Activated naive CD8-positive, alpha-beta T cell treated with anti-CD3 and anti-CD28 coated beads, Interleukin-2, amount 50 U/mL, for 24 hours (primary cell): ENCODE results near the gene PTPN18.

Source experiments
- ATAC-seq: fragments of 150-1000 bp; cut with Tn5 transposase; one replicate; pipeline ENCODE4 v1.10.0; 2021
- DNase-seq: peaks from one replicate; pipeline ENCODE4 v3.0.0; 2021
- H3K27ac Mint-ChIP-seq: one replicate; pipeline ENCODE4 v1.8.0; 2021; ENCODE audit warnings: mild to moderate bottlenecking, mixed read lengths
- H3K27me3 Mint-ChIP-seq: one replicate; pipeline ENCODE4 v1.8.0; 2021; ENCODE audit warnings: mixed read lengths
- H3K36me3 Mint-ChIP-seq: one replicate; pipeline ENCODE4 v1.8.0; 2021; ENCODE audit warnings: low read depth, mixed read lengths
- H3K4me1 Mint-ChIP-seq: one replicate; pipeline ENCODE4 v1.8.0; 2021; ENCODE audit warnings: mixed read lengths
- H3K4me3 Mint-ChIP-seq: one replicate; pipeline ENCODE4 v1.8.0; 2021; ENCODE audit warnings: mild to moderate bottlenecking, moderate library complexity, mixed read lengths
- H3K9me3 Mint-ChIP-seq: one replicate; pipeline ENCODE4 v1.8.0; 2021; ENCODE audit warnings: mixed read lengths

PTPN18 gene

DNA sequence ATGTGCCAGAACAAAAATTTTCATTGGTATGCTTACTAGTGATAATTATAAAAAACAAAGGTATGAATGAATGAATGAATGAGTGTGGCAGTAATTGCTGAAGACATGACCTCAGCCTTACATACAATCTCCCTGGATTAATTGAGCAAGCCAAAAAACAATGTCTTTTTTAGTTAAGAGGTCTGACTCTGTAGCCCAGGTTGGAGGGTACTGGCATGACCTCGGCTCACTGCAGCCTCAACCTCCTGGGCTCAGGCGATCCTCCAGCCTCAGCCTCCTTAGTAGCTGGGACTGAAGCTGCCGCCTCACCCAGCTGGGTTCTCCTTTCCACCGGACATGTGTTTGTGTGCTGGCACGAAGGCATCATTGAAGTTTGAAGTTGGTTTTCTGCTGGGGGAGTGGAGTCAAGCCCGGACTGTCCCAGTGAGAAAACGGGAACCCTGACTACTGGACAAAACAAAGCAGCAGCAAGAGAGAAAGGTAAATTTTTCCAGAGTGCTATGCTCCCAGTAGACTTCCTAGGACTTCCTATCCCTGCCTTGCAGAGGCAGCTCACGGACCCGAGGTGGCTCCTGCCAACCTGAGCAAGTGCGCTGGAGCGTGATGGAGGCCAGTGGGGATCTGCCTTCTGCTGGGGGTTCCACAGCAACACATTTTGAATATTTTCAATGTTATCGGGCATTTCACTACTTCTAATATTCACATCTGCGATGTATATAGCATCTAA is 19.5 kb upstream of the PTPN18 start:
- Mint-ChIP-seq H3K4me1 (peaks cover 19% of the 10 kb centered on the region), H3K27me3 (peaks cover 8% of the 10 kb centered on the region), H3K27ac (no peak overlapping the region), H3K4me3 (no peak overlapping the region), H3K9me3 (no peaks in the 10 kb centered on the region), H3K36me3 (peaks cover 12% of the 10 kb centered on the region)
- no peak for DNase-seq
- no peak for ATAC-seq

- Mint-ChIP-seq H3K4me3 (peak overlapping the region; percentile 46), H3K27me3 (peaks cover 5% of the 10 kb centered on the region), H3K4me1 (peaks cover 23% of the 10 kb centered on the region), H3K36me3 (peaks cover 12% of the 10 kb centered on the region), H3K27ac (peak overlapping the region; percentile 64), H3K9me3 (no peaks in the 10 kb centered on the region)
- ATAC-seq (no peak), DNase-seq (peak; percentile 54)
Measured at GRCh38 chr2:130336877-130337734, 18.8 kb upstream of the PTPN18 start.

GRCh38 chr2:130337735-130338325 is 18.0 kb upstream of the PTPN18 start:
- DNase-seq (no peak), ATAC-seq (no peak)
- no peaks in the 10 kb centered on the region for H3K9me3 Mint-ChIP-seq
- peaks cover 27% of the 10 kb centered on the region for H3K4me1 Mint-ChIP-seq
- peaks cover 15% of the 10 kb centered on the region for H3K36me3 Mint-ChIP-seq
- H3K27ac Mint-ChIP-seq = no peak overlapping the region
- no peak overlapping the region for H3K4me3 Mint-ChIP-seq
- no peaks in the 10 kb centered on the region for H3K27me3 Mint-ChIP-seq

DNA sequence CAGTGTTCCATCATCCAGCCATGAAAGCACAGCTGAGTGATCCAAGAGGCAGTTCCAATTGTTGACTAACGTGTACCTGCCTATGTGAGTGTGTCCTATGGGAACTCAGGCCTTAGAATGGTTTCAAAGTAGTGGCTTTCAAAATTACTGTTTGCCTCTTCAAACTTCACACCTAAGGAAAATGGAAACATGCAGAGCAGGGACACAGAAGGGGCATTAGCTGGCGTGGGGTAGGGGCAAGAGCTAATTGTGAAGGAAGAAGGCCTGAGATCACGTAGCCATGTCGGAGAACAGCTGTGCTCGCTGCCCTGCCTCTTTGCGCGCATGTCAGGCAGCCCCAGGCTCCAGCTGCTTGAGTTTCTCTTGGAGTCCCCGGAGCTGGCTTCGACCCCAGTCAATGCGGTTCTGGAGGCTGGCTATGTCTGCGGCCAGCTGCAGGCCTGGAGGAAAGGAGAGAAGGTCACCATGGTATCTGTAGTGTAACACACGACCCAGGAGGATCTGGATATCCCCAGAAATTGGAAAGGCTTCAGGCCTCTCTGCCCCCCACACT is 17.0 kb upstream of the PTPN18 start:
- ATAC-seq (no peak), DNase-seq (no peak)
- Mint-ChIP-seq H3K36me3 (peaks cover 18% of the 10 kb centered on the region), H3K27ac (no peak overlapping the region), H3K9me3 (no peaks in the 10 kb centered on the region), H3K4me1 (peaks cover 34% of the 10 kb centered on the region), H3K27me3 (no peaks in the 10 kb centered on the region), H3K4me3 (no peak overlapping the region)

- H3K27me3 Mint-ChIP-seq = no peaks in the 10 kb centered on the region
- no peak for ATAC-seq
- H3K4me1 Mint-ChIP-seq = peaks cover 43% of the 10 kb centered on the region
- no peaks in the 10 kb centered on the region for H3K9me3 Mint-ChIP-seq
- H3K36me3 Mint-ChIP-seq = peaks cover 26% of the 10 kb centered on the region
- H3K4me3 Mint-ChIP-seq = peak overlapping the region; percentile 17
- peak overlapping the region; percentile 45 for H3K27ac Mint-ChIP-seq
- no peak for DNase-seq
Measured at GRCh38 chr2:130339885-130340745, 15.7 kb upstream of the PTPN18 start.

- ATAC-seq = no peak
- H3K4me3 Mint-ChIP-seq = peak overlapping the region; percentile 100
Measured at GRCh38 chr2:130341562-130342019, 14.3 kb upstream of the PTPN18 start.

DNA sequence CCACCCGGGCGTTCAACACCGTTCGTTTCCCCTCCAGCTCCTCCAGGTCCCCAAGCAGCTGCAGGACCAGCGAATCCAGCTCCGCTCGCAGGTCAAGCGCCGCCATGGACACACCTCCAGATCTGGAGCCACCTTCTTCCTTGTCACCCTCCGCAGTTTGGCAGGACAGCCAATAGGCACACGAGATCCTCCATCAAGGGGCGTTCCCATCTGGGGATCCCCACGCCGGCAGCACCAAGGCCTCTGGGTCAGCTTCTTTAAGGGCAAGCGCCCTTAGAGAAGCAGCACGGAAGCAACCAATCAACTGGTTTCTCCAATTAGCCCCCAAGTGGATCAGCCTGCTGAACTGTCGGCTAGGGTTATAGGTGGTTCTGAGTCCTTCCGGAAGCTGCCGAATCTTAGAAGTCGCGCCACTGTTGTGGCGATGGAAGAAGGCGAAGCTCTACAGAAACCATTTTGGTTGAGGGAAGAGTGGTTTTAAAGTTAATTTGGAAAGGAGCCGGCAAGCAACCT is 13.8 kb upstream of the PTPN18 start:
- peak; percentile 83 for DNase-seq
- peak; percentile 80 for ATAC-seq
- Mint-ChIP-seq H3K4me3 (peak overlapping the region; percentile 100), H3K36me3 (peaks cover 46% of the 10 kb centered on the region), H3K9me3 (no peaks in the 10 kb centered on the region), H3K4me1 (peaks cover 53% of the 10 kb centered on the region), H3K27me3 (no peaks in the 10 kb centered on the region), H3K27ac (peak overlapping the region; percentile 99)

More at GRCh38 chr2:130341562-130342019, 14.3 kb upstream of the PTPN18 start:
- peaks cover 41% of the 10 kb centered on the region for H3K36me3 Mint-ChIP-seq
- H3K27me3 Mint-ChIP-seq = no peaks in the 10 kb centered on the region
- H3K4me1 Mint-ChIP-seq = peaks cover 53% of the 10 kb centered on the region
- H3K9me3 Mint-ChIP-seq = no peaks in the 10 kb centered on the region
- no peak for DNase-seq
- H3K27ac Mint-ChIP-seq = peak overlapping the region; percentile 99

GRCh38 chr2:130342533-130343275 is 13.2 kb upstream of the PTPN18 start, which contains the start of gene IMP4:
Gene IMP4, plus strand, starts transcription at chr2:130342897. Its CDS starts 36 bp downstream, at chr2:130342933.
- Mint-ChIP-seq H3K4me1 (peaks cover 56% of the 10 kb centered on the region), H3K27ac (peak within 1 kb of the TSS; percentile 99), H3K9me3 (no peaks in the 10 kb centered on the region), H3K4me3 (peak within 1 kb of the TSS; percentile 100), H3K36me3 (peaks cover 52% of the 10 kb centered on the region), H3K27me3 (no peaks in the 10 kb centered on the region)
- ATAC-seq (peak; percentile 94), DNase-seq (peak; percentile 90)

DNA sequence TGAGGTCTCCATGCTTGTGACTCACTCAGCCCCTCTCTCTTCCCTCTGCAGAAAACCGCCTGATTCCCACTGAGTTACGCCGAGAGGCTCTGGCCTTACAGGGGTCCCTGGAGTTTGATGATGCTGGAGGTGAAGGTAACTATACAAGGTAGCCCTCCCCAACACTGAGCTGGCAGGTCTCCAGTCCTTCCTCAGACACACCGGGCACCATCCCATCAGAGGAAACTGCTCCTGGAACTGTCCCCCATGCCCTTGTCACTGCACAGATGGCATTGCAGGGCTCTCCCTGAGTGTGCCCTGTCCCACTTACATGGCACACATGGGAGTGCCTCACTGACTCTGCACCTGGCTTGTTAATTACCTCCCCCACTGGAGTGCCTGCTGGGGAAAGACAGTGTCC is 11.3 kb upstream of the PTPN18 start:
- no peaks in the 10 kb centered on the region for H3K9me3 Mint-ChIP-seq
- peak overlapping the region; percentile 10 for H3K27ac Mint-ChIP-seq
- no peaks in the 10 kb centered on the region for H3K27me3 Mint-ChIP-seq
- H3K4me1 Mint-ChIP-seq = peaks cover 65% of the 10 kb centered on the region
- peaks cover 61% of the 10 kb centered on the region for H3K36me3 Mint-ChIP-seq
- peak overlapping the region; percentile 100 for H3K4me3 Mint-ChIP-seq
- DNase-seq (no peak), ATAC-seq (no peak)

- DNase-seq (no peak), ATAC-seq (no peak)
- Mint-ChIP-seq H3K4me1 (peaks cover 66% of the 10 kb centered on the region), H3K27ac (no peak overlapping the region), H3K27me3 (no peaks in the 10 kb centered on the region), H3K36me3 (peaks cover 58% of the 10 kb centered on the region), H3K9me3 (no peaks in the 10 kb centered on the region), H3K4me3 (peak overlapping the region; percentile 100)
Measured at GRCh38 chr2:130345091-130345490, 10.8 kb upstream of the PTPN18 start.

GRCh38 chr2:130345611-130346010 is 10.2 kb upstream of the PTPN18 start:
- Mint-ChIP-seq H3K4me1 (peaks cover 61% of the 10 kb centered on the region), H3K27me3 (no peaks in the 10 kb centered on the region), H3K27ac (no peak overlapping the region), H3K36me3 (peaks cover 61% of the 10 kb centered on the region), H3K4me3 (peak overlapping the region; percentile 17), H3K9me3 (no peaks in the 10 kb centered on the region)
- no peak for DNase-seq
- no peak for ATAC-seq

DNA sequence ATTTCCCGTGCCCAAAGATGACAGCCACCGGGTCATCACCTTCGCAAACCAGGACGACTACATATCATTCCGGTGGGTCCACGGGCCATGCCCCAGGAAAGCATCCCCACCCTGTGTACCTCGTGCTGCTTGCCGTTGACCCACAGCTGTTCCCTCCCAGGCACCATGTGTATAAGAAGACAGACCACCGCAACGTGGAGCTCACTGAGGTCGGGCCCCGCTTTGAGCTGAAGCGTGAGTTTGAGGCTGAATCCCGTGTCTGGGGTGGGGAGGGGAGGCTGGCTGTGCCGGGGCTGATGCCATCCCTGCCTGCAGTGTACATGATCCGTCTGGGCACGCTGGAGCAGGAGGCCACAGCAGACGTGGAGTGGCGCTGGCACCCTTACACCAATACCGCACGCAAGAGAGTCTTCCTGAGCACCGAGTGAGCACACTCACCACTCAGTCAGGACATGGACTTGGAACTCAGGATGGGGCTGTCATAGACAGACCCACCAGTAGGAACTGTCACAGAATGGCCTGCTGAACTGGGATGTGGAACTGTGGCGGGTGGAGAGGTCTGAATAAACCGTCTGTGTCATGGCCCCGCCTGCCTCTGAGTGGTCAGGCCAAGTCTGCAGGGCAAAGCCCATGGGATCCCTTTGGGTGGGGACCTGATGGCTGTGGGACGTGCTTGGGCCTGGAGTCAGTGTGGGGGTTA is 9.7 kb upstream of the PTPN18 start:
- Mint-ChIP-seq H3K27me3 (no peaks in the 10 kb centered on the region), H3K4me3 (peak overlapping the region; percentile 14), H3K36me3 (peaks cover 62% of the 10 kb centered on the region), H3K4me1 (peaks cover 57% of the 10 kb centered on the region), H3K9me3 (no peaks in the 10 kb centered on the region), H3K27ac (peak overlapping the region; percentile 49)
- DNase-seq (no peak), ATAC-seq (no peak)
